ENCODE measurements around the gene TM9SF2. TPM values are rescaled to one million over a fixed set of nuclear protein-coding genes. Genes with fewer than 3 reads are reported as not detected.
A peak's percentile ranks its signal among the peaks of the same experiment; 100 is the strongest.

Gene TM9SF2
- total RNA-seq, 1 experiment from 2014 or later, result 84.6 TPM

- ChIA-PET CTCF (interaction anchor here (0.5 to 1.1 kb wide), 3 partner anchors 10 to 164 kb away, joined by 3 to 7 read pairs (median 7); no protein-coding TSS in a partner anchor), POLR2A (ENCODE audit: unreplicated experiment) (interaction anchor here (0.6 kb wide), 1 partner anchor 333 kb away, joined by 9 read pairs; no protein-coding TSS in a partner anchor)
- Histone ChIP-seq H3K27me3 (ENCODE audit: low read length) (no peaks in the 10 kb centered on the region), H4K20me1 (ENCODE audit: low read length) (no peaks in the 10 kb centered on the region), H3K9ac (ENCODE audit: low read length) (peak within 1 kb of the TSS; percentile 84), H3F3A (ENCODE audit: low read length, unreplicated experiment) (no peaks in the 10 kb centered on the region), H3K27ac (ENCODE audit: low read length) (peak within 1 kb of the TSS; percentile 68), H3K79me2 (ENCODE audit: low read length) (no peaks in the 10 kb centered on the region), H3K9me3 (ENCODE audit: low read length) (no peaks in the 10 kb centered on the region), H3K36me3 (ENCODE audit: low read depth, low read length) (no peaks in the 10 kb centered on the region), H2AFZ (ENCODE audit: low read length) (peak within 1 kb of the TSS; percentile 100), H3K4me2 (ENCODE audit: low read length) (peak within 1 kb of the TSS; percentile 98), H3K9me2 (replicated peaks; ENCODE audit: low read length) (no peaks in the 10 kb centered on the region), H3K4me1 (ENCODE audit: insufficient read depth, low read length) (peaks cover 3% of the 10 kb centered on the region; the same call in 1 of the 2 replicates), H3K4me3 (ENCODE audit: low read length) (peak within 1 kb of the TSS; percentile 87)
- ATAC-seq (peak; percentile 87), DNase-seq (peak; percentile 69)
- no TSS peak for BruUV-seq (replicated peaks)
- intact Hi-C loops (cut with micrococcal nuclease), result no loop called here
- TF ChIP-seq EZH2phosphoT487 (IDR thresholded peaks at IDR 0.05; ENCODE audit: borderline replicate concordance, low read length) (no peak), EZH2 (IDR thresholded peaks at IDR 0.05; ENCODE audit: low read length, unreplicated experiment) (no peak)
Observed at GRCh38 chr13:99606324-99607066, 105.2 kb downstream of the TM9SF2 start, which contains the start of gene CLYBL. Gene CLYBL, plus strand, starts transcription at chr13:99606690.

GRCh38 chr13:99608345-99608744 is 107.1 kb downstream of the TM9SF2 start:
- no peaks in the 10 kb centered on the region for H3K27me3 ChIP-seq (ENCODE audit: low read length)
- H3K9me2 ChIP-seq (replicated peaks; ENCODE audit: low read length), result no peaks in the 10 kb centered on the region
- no peak overlapping the region for H3K27ac ChIP-seq (ENCODE audit: low read length)
- no peaks in the 10 kb centered on the region for H4K20me1 ChIP-seq (ENCODE audit: low read length)
- TF ChIP-seq EZH2 (IDR thresholded peaks at IDR 0.05; ENCODE audit: low read length, unreplicated experiment) (no peak), EZH2phosphoT487 (IDR thresholded peaks at IDR 0.05; ENCODE audit: borderline replicate concordance, low read length) (no peak), CTCF (conservative IDR thresholded peaks at IDR 0.05; ENCODE audit: low read depth, low read length) (no peak)
- no peak overlapping the region for H3K9ac ChIP-seq (ENCODE audit: low read length)
- ATAC-seq, result no peak
- peaks cover 3% of the 10 kb centered on the region; the same call in 1 of the 2 replicates for H3K4me1 ChIP-seq (ENCODE audit: insufficient read depth, low read length)
- H3K79me2 ChIP-seq (ENCODE audit: low read length), result no peaks in the 10 kb centered on the region
- intact Hi-C loops (cut with micrococcal nuclease), result no loop called here
- H3K4me2 ChIP-seq (ENCODE audit: low read length), result no peak overlapping the region
- BruUV-seq (replicated peaks), result no TSS peak
- POLR2A ChIA-PET (ENCODE audit: unreplicated experiment), result no interaction called here
- H3F3A ChIP-seq (ENCODE audit: low read length, unreplicated experiment), result no peaks in the 10 kb centered on the region
- no peaks in the 10 kb centered on the region for H3K9me3 ChIP-seq (ENCODE audit: low read length)
- CTCF ChIA-PET, result no interaction called here
- DNase-seq, result no peak
- H3K36me3 ChIP-seq (ENCODE audit: low read depth, low read length), result no peaks in the 10 kb centered on the region
- H3K4me3 ChIP-seq (ENCODE audit: low read length), result no peak overlapping the region
- no peak overlapping the region for H2AFZ ChIP-seq (ENCODE audit: low read length)

- no peaks in the 10 kb centered on the region for H3K27me3 ChIP-seq (ENCODE audit: low read length)
- no peaks in the 10 kb centered on the region for H3K36me3 ChIP-seq (ENCODE audit: low read depth, low read length)
- H2AFZ ChIP-seq (ENCODE audit: low read length), result no peak overlapping the region
- ATAC-seq, result no peak
- ChIA-PET POLR2A (ENCODE audit: unreplicated experiment) (no interaction called here), CTCF (no interaction called here)
- H4K20me1 ChIP-seq (ENCODE audit: low read length), result no peaks in the 10 kb centered on the region
- H3K4me1 ChIP-seq (ENCODE audit: insufficient read depth, low read length), result peaks cover 3% of the 10 kb centered on the region; the same call in 1 of the 2 replicates
- intact Hi-C loops (cut with micrococcal nuclease), result loop anchor here (10.0 kb wide), 1 partner anchor 166 kb away; no protein-coding TSS in a partner anchor
- no peak overlapping the region for H3K9ac ChIP-seq (ENCODE audit: low read length)
- no peak overlapping the region for H3K4me3 ChIP-seq (ENCODE audit: low read length)
- no peaks in the 10 kb centered on the region for H3K9me3 ChIP-seq (ENCODE audit: low read length)
- no peak overlapping the region for H3K27ac ChIP-seq (ENCODE audit: low read length)
- H3K4me2 ChIP-seq (ENCODE audit: low read length), result no peak overlapping the region
- no peaks in the 10 kb centered on the region for H3K79me2 ChIP-seq (ENCODE audit: low read length)
- no peak for DNase-seq
- TF ChIP-seq EZH2phosphoT487 (IDR thresholded peaks at IDR 0.05; ENCODE audit: borderline replicate concordance, low read length) (no peak), CTCF (conservative IDR thresholded peaks at IDR 0.05; ENCODE audit: low read depth, low read length) (0 out of 2 replicates have a peak, but pooled peaks have one; percentile 24)
- BruUV-seq (replicated peaks), result no TSS peak
- H3K9me2 ChIP-seq (replicated peaks; ENCODE audit: low read length), result no peaks in the 10 kb centered on the region
- H3F3A ChIP-seq (ENCODE audit: low read length, unreplicated experiment), result no peaks in the 10 kb centered on the region
Observed at GRCh38 chr13:99610702-99611289, 109.5 kb downstream of the TM9SF2 start.

Other genes starting within 250 kb of the TM9SF2 start
- gene GPR18, start 243.1 kb upstream of the TM9SF2 start, total RNA-seq (2014; rRNA removed), result not detected in 2 replicates
- not detected in 2 replicates for gene GPR183, start 194.1 kb upstream of the TM9SF2 start, total RNA-seq (2014; rRNA removed)
- 3.4 TPM in 1 of 2 replicates, not detected in the other for gene CLYBL, start 105.2 kb downstream of the TM9SF2 start, total RNA-seq (2014; rRNA removed)

Measured in PC-3 (cell line).